SH-SY5Y (cell line): Measurements from ENCODE around the gene GRB7.

ENCODE experiments used
- GATA2 ChIP-seq: IDR thresholded peaks from 2 replicates; pipeline ENCODE4 v1.6.1; 2011; ENCODE audit warnings: mild to moderate bottlenecking, low read depth, low read length
- GATA3 ChIP-seq: IDR thresholded peaks from 2 replicates; pipeline ENCODE4 v1.6.1; 2011; ENCODE audit warnings: low read depth, mild to moderate bottlenecking, low read length, moderate library complexity

- TF ChIP-seq GATA2 (no peak), GATA3 (no peak)
These were observed 41.0 kb upstream of the GRB7 start for GRCh38 chr17:39696731-39697130.
